Uterus (tissue), 2 donors: Measurements from ENCODE around the gene PAM16.

ENCODE experiments used
- POLR2A ChIP-seq, 2 donors: fragments of 450-650 bp; IDR thresholded peaks; one replicate each; pipeline ENCODE4 v1.6.1; 2016; ENCODE audit warnings: antibody characterized with exemption in 2 of 2, mild to moderate bottlenecking in 1 of 2, moderate library complexity in 1 of 2
- TF ChIP-seq, protein P1 (sequence below), 4 experiments: fragments of 200-600 bp in 2 of 4; fragments of 450-650 bp in 2 of 4; sonication (generic) in 2 of 4; IDR thresholded peaks; one replicate each; pipeline ENCODE4 v1.5.1; 2016 to 2019; ENCODE audit warnings: antibody characterized with exemption in 4 of 4, mild to moderate bottlenecking in 2 of 4, moderate library complexity in 1 of 4

DNA sequence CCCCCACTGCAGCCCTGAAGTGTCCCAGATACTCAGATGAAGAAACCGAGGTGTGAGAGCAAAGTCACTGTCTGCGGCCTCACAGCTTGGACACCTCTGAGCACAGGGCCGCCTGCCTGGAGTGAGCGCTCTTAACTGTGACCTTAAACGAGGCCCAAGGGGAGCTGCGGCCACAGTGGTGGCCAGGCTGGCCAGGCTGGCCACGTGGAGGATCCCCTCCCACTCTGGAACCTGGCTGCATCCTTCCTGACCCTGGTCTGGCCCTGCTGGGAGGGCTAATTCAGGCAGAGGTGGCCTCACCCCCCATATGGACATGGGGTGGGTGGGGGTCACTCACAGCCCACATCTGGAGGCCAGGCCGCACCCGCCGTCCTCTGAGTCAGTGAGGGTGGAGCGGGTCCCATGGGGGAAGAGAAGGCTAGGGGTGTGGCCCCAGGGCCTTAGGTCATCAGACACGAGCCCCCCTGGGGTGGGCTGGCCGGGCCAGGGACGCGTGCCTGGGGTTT, 27.1 kb upstream of the PAM16 start:
- TF ChIP-seq, protein P1, sequence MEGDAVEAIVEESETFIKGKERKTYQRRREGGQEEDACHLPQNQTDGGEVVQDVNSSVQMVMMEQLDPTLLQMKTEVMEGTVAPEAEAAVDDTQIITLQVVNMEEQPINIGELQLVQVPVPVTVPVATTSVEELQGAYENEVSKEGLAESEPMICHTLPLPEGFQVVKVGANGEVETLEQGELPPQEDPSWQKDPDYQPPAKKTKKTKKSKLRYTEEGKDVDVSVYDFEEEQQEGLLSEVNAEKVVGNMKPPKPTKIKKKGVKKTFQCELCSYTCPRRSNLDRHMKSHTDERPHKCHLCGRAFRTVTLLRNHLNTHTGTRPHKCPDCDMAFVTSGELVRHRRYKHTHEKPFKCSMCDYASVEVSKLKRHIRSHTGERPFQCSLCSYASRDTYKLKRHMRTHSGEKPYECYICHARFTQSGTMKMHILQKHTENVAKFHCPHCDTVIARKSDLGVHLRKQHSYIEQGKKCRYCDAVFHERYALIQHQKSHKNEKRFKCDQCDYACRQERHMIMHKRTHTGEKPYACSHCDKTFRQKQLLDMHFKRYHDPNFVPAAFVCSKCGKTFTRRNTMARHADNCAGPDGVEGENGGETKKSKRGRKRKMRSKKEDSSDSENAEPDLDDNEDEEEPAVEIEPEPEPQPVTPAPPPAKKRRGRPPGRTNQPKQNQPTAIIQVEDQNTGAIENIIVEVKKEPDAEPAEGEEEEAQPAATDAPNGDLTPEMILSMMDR (IDR thresholded peaks at IDR 0.05) = no peak
- no peak for TF ChIP-seq POLR2A (IDR thresholded peaks at IDR 0.05)
